A204.1 (cell line): ENCODE data around the gene ALG12.
"Not testable (repeated sequence)": the region's sequence is repeated elsewhere in the genome, so short reads cannot be mapped to it uniquely, and the experiment has no call there.

Source experiments
- FAIRE-seq: peaks from 2 replicates; lab custom pipeline; 2012; peaks lifted over from hg19 to GRCh38; lab: Jason Lieb, UNC

Gene ALG12

GRCh38 chr22:49945042-49945794 lies 27.0 kb upstream of the ALG12 start:
- not testable (repeated sequence) for FAIRE-seq

- FAIRE-seq, result no peak
Measured at GRCh38 chr22:49944399-49944891, 26.2 kb upstream of the ALG12 start.

- FAIRE-seq, result no peak
Measured at GRCh38 chr22:49943771-49944398, 25.6 kb upstream of the ALG12 start.

GRCh38 chr22:49943405-49943765 lies 25.1 kb upstream of the ALG12 start:
- FAIRE-seq, result no peak

- no peak for FAIRE-seq
Measured at GRCh38 chr22:49942565-49943404, 24.5 kb upstream of the ALG12 start.

- FAIRE-seq, result no peak
Measured at GRCh38 chr22:49941507-49942316, 23.5 kb upstream of the ALG12 start.

GRCh38 chr22:49938565-49939136 lies 20.4 kb upstream of the ALG12 start:
- FAIRE-seq, result no peak

GRCh38 chr22:49937758-49938564 lies 19.7 kb upstream of the ALG12 start:
- no peak for FAIRE-seq

- no peak for FAIRE-seq
Measured at GRCh38 chr22:49936973-49937757, 18.9 kb upstream of the ALG12 start.

- FAIRE-seq, result no peak
Measured at GRCh38 chr22:49936018-49936972, 18.1 kb upstream of the ALG12 start.

- FAIRE-seq, result no peak
Measured at GRCh38 chr22:49935561-49935960, 17.3 kb upstream of the ALG12 start.

GRCh38 chr22:49934891-49935557 lies 16.8 kb upstream of the ALG12 start:
- no peak for FAIRE-seq

- FAIRE-seq, result no peak
Measured at GRCh38 chr22:49934160-49934890, 16.1 kb upstream of the ALG12 start.

GRCh38 chr22:49933236-49934159 lies 15.3 kb upstream of the ALG12 start:
- no peak for FAIRE-seq

GRCh38 chr22:49930596-49931412 lies 12.6 kb upstream of the ALG12 start:
- no peak for FAIRE-seq
